ENCODE results near the gene RPAP2.
"Not testable (repeated sequence)": the region's sequence is repeated elsewhere in the genome, so short reads cannot be mapped to it uniquely, and the experiment has no call there.

The RPAP2 gene

GRCh38 chr1:92346866-92347640, 48.2 kb downstream of the RPAP2 start:
- Mint-ChIP-seq H3K4me3 (no peak overlapping the region), H3K27me3 (no peaks in the 10 kb centered on the region), H3K4me1 (ENCODE audit: low read depth) (peaks cover 11% of the 10 kb centered on the region), H3K27ac (no peak overlapping the region), H3K9me3 (ENCODE audit: low read depth) (no peaks in the 10 kb centered on the region), H3K36me3 (peaks cover 31% of the 10 kb centered on the region)

- H3K4me3 Mint-ChIP-seq: no peak overlapping the region
- H3K27me3 Mint-ChIP-seq: no peaks in the 10 kb centered on the region
- no peak overlapping the region for H3K27ac Mint-ChIP-seq
- H3K4me1 Mint-ChIP-seq (ENCODE audit: low read depth): peaks cover 8% of the 10 kb centered on the region
- peaks cover 26% of the 10 kb centered on the region for H3K36me3 Mint-ChIP-seq
- H3K9me3 Mint-ChIP-seq (ENCODE audit: low read depth): peaks cover 4% of the 10 kb centered on the region
Observed at GRCh38 chr1:92352856-92353255, 54.0 kb downstream of the RPAP2 start.

GRCh38 chr1:92354259-92354658, 55.4 kb downstream of the RPAP2 start:
- Mint-ChIP-seq H3K4me3 (no peak overlapping the region), H3K36me3 (peaks cover 26% of the 10 kb centered on the region), H3K9me3 (ENCODE audit: low read depth) (peaks cover 4% of the 10 kb centered on the region), H3K4me1 (ENCODE audit: low read depth) (peaks cover 8% of the 10 kb centered on the region), H3K27ac (no peak overlapping the region), H3K27me3 (no peaks in the 10 kb centered on the region)

GRCh38 chr1:92356956-92357355, 58.1 kb downstream of the RPAP2 start:
- Mint-ChIP-seq H3K27ac (no peak overlapping the region), H3K27me3 (no peaks in the 10 kb centered on the region), H3K9me3 (ENCODE audit: low read depth) (peaks cover 4% of the 10 kb centered on the region), H3K4me1 (ENCODE audit: low read depth) (peaks cover 10% of the 10 kb centered on the region), H3K4me3 (no peak overlapping the region), H3K36me3 (peaks cover 30% of the 10 kb centered on the region)

- not testable (repeated sequence) for H3K27ac Mint-ChIP-seq; H3K9me3 Mint-ChIP-seq (ENCODE audit: low read depth); H3K27me3 Mint-ChIP-seq; H3K4me3 Mint-ChIP-seq
- Mint-ChIP-seq H3K4me1 (ENCODE audit: low read depth) (peaks cover 23% of the 10 kb centered on the region), H3K36me3 (peaks cover 29% of the 10 kb centered on the region)
Observed at GRCh38 chr1:92359382-92359781, 60.5 kb downstream of the RPAP2 start.

GRCh38 chr1:92359986-92360385, 61.1 kb downstream of the RPAP2 start:
- peaks cover 34% of the 10 kb centered on the region for H3K36me3 Mint-ChIP-seq
- H3K4me3 Mint-ChIP-seq: no peak overlapping the region
- H3K27ac Mint-ChIP-seq: no peak overlapping the region
- H3K4me1 Mint-ChIP-seq (ENCODE audit: low read depth): peaks cover 29% of the 10 kb centered on the region
- H3K9me3 Mint-ChIP-seq (ENCODE audit: low read depth): no peaks in the 10 kb centered on the region
- no peaks in the 10 kb centered on the region for H3K27me3 Mint-ChIP-seq

GRCh38 chr1:92362970-92363369, 64.1 kb downstream of the RPAP2 start:
- H3K36me3 Mint-ChIP-seq: peaks cover 39% of the 10 kb centered on the region
- peaks cover 58% of the 10 kb centered on the region for H3K4me1 Mint-ChIP-seq (ENCODE audit: low read depth)
- peak overlapping the region; percentile 22 for H3K27ac Mint-ChIP-seq
- no peak overlapping the region for H3K4me3 Mint-ChIP-seq
- H3K27me3 Mint-ChIP-seq: no peaks in the 10 kb centered on the region
- no peaks in the 10 kb centered on the region for H3K9me3 Mint-ChIP-seq (ENCODE audit: low read depth)

GRCh38 chr1:92363401-92363800, 64.5 kb downstream of the RPAP2 start:
- no peaks in the 10 kb centered on the region for H3K9me3 Mint-ChIP-seq (ENCODE audit: low read depth)
- peaks cover 36% of the 10 kb centered on the region for H3K36me3 Mint-ChIP-seq
- peaks cover 59% of the 10 kb centered on the region for H3K4me1 Mint-ChIP-seq (ENCODE audit: low read depth)
- H3K27me3 Mint-ChIP-seq: no peaks in the 10 kb centered on the region
- H3K27ac Mint-ChIP-seq: peak overlapping the region; percentile 22
- H3K4me3 Mint-ChIP-seq: no peak overlapping the region

- H3K4me1 Mint-ChIP-seq (ENCODE audit: low read depth): peaks cover 60% of the 10 kb centered on the region
- no peaks in the 10 kb centered on the region for H3K27me3 Mint-ChIP-seq
- peak overlapping the region; percentile 61 for H3K27ac Mint-ChIP-seq
- H3K9me3 Mint-ChIP-seq (ENCODE audit: low read depth): no peaks in the 10 kb centered on the region
- H3K36me3 Mint-ChIP-seq: peaks cover 36% of the 10 kb centered on the region
- H3K4me3 Mint-ChIP-seq: peak overlapping the region; percentile 36
Observed at GRCh38 chr1:92365378-92366039, 66.7 kb downstream of the RPAP2 start.

GRCh38 chr1:92366040-92366395, 67.2 kb downstream of the RPAP2 start:
- peaks cover 36% of the 10 kb centered on the region for H3K36me3 Mint-ChIP-seq
- no peaks in the 10 kb centered on the region for H3K9me3 Mint-ChIP-seq (ENCODE audit: low read depth)
- peak overlapping the region; percentile 61 for H3K27ac Mint-ChIP-seq
- no peaks in the 10 kb centered on the region for H3K27me3 Mint-ChIP-seq
- peak overlapping the region; percentile 42 for H3K4me3 Mint-ChIP-seq
- peaks cover 59% of the 10 kb centered on the region for H3K4me1 Mint-ChIP-seq (ENCODE audit: low read depth)

GRCh38 chr1:92367496-92367895, 68.6 kb downstream of the RPAP2 start:
- Mint-ChIP-seq H3K27me3 (no peaks in the 10 kb centered on the region), H3K4me3 (no peak overlapping the region), H3K4me1 (ENCODE audit: low read depth) (peaks cover 56% of the 10 kb centered on the region), H3K27ac (peak overlapping the region; percentile 58), H3K36me3 (peaks cover 36% of the 10 kb centered on the region), H3K9me3 (ENCODE audit: low read depth) (no peaks in the 10 kb centered on the region)

GRCh38 chr1:92372164-92372563, 73.3 kb downstream of the RPAP2 start:
- Mint-ChIP-seq H3K27ac (no peak overlapping the region), H3K9me3 (ENCODE audit: low read depth) (no peaks in the 10 kb centered on the region), H3K36me3 (peaks cover 26% of the 10 kb centered on the region), H3K27me3 (no peaks in the 10 kb centered on the region), H3K4me1 (ENCODE audit: low read depth) (peaks cover 16% of the 10 kb centered on the region), H3K4me3 (no peak overlapping the region)

- no peaks in the 10 kb centered on the region for H3K9me3 Mint-ChIP-seq (ENCODE audit: low read depth)
- no peaks in the 10 kb centered on the region for H3K4me1 Mint-ChIP-seq (ENCODE audit: low read depth)
- H3K4me3 Mint-ChIP-seq: no peak overlapping the region
- H3K27me3 Mint-ChIP-seq: no peaks in the 10 kb centered on the region
- H3K27ac Mint-ChIP-seq: no peak overlapping the region
- H3K36me3 Mint-ChIP-seq: peaks cover 18% of the 10 kb centered on the region
Observed at GRCh38 chr1:92374223-92374622, 75.4 kb downstream of the RPAP2 start.

- Mint-ChIP-seq H3K4me1 (ENCODE audit: low read depth) (no peaks in the 10 kb centered on the region), H3K27me3 (no peaks in the 10 kb centered on the region), H3K36me3 (peaks cover 21% of the 10 kb centered on the region), H3K9me3 (ENCODE audit: low read depth) (no peaks in the 10 kb centered on the region), H3K27ac (no peak overlapping the region), H3K4me3 (no peak overlapping the region)
Observed at GRCh38 chr1:92376345-92376744, 77.5 kb downstream of the RPAP2 start.

- H3K4me1 Mint-ChIP-seq (ENCODE audit: low read depth); H3K27me3 Mint-ChIP-seq; H3K27ac Mint-ChIP-seq; H3K9me3 Mint-ChIP-seq (ENCODE audit: low read depth); H3K4me3 Mint-ChIP-seq: not testable (repeated sequence)
- peaks cover 17% of the 10 kb centered on the region for H3K36me3 Mint-ChIP-seq
Observed at GRCh38 chr1:92377991-92378390, 79.1 kb downstream of the RPAP2 start.

GRCh38 chr1:92380867-92381266, 82.0 kb downstream of the RPAP2 start:
- Mint-ChIP-seq H3K27ac (no peak overlapping the region), H3K27me3 (no peaks in the 10 kb centered on the region), H3K36me3 (peaks cover 23% of the 10 kb centered on the region), H3K9me3 (ENCODE audit: low read depth) (no peaks in the 10 kb centered on the region), H3K4me3 (no peak overlapping the region), H3K4me1 (ENCODE audit: low read depth) (no peaks in the 10 kb centered on the region)
